NCI-H128 (cell line): Measurements from ENCODE around the gene RASGRF1.

Experiments used
- DNase-seq: peaks from one replicate; lab custom pipeline; 2025; ENCODE audit not compliant: unreplicated experiment; lab: John Stamatoyannopoulos, UW

Gene RASGRF1

GRCh38 chr15:78916088-78916487 lies 174.5 kb downstream of the RASGRF1 start:
- DNase-seq = no peak

DNA sequence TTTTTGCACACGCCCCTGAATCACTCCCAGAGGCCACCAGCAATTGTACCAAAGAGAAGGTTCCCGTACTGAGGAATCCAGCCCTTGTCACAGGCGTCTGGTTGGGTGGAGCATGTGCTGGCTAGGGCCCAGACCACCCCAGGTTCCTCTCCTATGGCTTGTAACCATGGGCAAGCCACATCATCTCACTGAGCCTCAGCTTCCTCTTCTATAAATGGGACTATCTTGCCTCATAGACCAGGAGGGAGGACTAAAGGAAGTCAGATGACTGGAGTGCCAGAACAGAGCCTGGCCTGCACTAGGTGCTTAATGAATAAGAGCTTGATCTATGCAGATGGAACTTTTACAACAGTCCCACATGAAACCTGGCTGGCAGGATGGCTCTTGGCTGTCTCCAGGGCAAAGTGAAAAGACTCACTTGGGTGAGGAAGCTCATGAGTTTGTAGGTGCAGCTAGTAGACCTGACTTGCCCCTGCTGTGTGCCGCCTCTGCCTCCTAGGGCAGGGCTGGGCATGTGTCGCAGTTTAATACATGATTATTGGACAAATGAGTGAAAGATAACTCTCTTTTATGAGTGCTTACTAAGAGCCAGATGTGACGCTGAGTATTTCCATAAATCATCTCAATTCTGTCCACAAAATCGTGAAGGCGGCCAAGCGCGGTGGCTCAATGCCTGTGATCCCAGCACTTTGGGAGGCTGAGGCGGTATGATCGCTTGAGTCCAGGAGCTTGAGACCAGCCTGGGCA lies 175.1 kb downstream of the RASGRF1 start:
- DNase-seq = no peak

GRCh38 chr15:78914027-78914764 lies 176.4 kb downstream of the RASGRF1 start:
- DNase-seq = no peak

DNA sequence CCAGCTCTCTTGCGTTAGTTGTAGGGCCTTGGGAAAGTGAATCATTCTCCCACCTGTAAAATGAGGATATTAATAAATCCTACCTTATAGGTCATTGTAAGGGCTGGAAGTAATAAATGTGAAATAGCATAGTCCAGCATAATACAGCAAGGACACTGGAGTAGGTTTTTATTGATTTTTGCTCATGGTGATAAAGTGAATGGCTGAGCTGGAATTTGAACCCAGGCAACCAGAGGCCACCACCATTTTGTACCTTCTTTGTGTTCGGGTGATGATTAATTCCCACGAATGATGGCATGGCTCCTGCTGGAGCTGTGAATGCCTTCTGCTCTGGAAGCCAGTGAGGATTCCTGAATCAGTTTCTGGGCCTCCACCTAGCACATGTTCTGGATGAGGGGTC lies 177.6 kb downstream of the RASGRF1 start:
- no peak for DNase-seq

DNA sequence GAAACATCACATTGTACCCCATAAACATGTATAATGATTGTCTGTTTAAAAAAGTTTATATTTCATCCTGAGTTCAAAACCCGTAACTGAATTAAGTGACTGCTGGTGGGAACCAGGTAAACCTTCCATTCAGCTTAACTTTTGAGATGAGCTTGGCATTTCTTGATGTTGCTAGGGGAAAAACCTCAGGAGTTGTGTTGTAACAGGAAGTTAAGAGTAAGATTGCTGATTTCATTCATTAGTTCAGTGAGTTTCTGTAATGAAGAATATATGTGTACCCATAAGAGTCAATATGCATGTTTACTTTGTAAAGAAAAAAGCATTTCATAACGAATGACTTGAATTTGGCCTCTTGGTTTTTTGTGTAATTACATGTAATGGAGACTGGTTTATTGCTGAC lies 178.3 kb downstream of the RASGRF1 start:
- DNase-seq = no peak

DNA sequence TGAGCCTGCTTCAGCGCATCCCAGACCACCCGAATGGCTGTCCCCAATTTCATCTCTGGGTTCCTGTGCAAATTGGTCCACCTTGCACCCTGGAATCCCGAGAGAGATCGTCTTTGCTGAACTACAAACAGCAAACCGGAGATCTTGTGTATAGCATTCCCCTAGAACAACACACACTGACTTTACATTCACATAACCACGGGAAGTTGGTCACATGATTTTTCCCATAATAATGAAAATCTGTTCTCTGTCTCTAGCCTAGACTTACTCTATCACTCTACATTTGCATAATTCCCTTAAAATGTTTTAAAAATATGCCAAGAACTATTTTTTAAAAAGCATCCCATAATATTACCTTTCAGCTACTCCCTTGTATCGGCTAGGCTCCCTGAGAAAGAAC lies 180.3 kb downstream of the RASGRF1 start:
- no peak for DNase-seq
